GM12878 (cell line): ENCODE results near the gene ADGRA3. TPM values are rescaled to one million over a fixed set of nuclear protein-coding genes. Genes with fewer than 3 reads are reported as not detected.

Experiments
- BACH1 ChIP-seq: fragments of 450-650 bp; IDR thresholded peaks from 2 replicates; pipeline ENCODE4 v1.6.1; 2017; ENCODE audit warnings: mild to moderate bottlenecking, borderline replicate concordance
- BMI1 ChIP-seq: fragments of 450-650 bp; IDR thresholded peaks from 2 replicates; pipeline ENCODE4 v1.6.1; 2016; ENCODE audit warnings: mild to moderate bottlenecking, moderate library complexity, borderline replicate concordance
- CHD4 ChIP-seq: fragments of 200-600 bp; sonication (generic); IDR thresholded peaks from 2 replicates; pipeline ENCODE4 v1.6.1; 2016; ENCODE audit warnings: mild to moderate bottlenecking
- CREM ChIP-seq: IDR thresholded peaks from 2 replicates; pipeline ENCODE4 v1.6.1; 2014; ENCODE audit warnings: antibody characterized with exemption, low read depth
- EGR1 ChIP-seq, 2 experiments: IDR thresholded peaks; 1 replicate in 1 of 2; 2 replicates in 1 of 2; pipeline ENCODE4 v1.6.1; 2011 to 2012; ENCODE audit warnings: low read depth in 2 of 2, low read length in 2 of 2, borderline replicate concordance in 1 of 2, mild to moderate bottlenecking in 1 of 2, moderate library complexity in 1 of 2
- ELK1 ChIP-seq: IDR thresholded peaks from 2 replicates; pipeline ENCODE4 v1.6.1; 2012; ENCODE audit warnings: low read depth, low read length, improper control_type of control experiment
- IRF3 ChIP-seq: fragments of 450-650 bp; IDR thresholded peaks from 2 replicates; pipeline ENCODE4 v1.6.1; 2014; ENCODE audit warnings: mild to moderate bottlenecking
- IRF4 ChIP-seq: IDR thresholded peaks from 2 replicates; pipeline ENCODE4 v1.6.1; 2011; ENCODE audit warnings: low read depth, low read length
- JUND ChIP-seq: IDR thresholded peaks from 2 replicates; pipeline ENCODE4 v1.6.1; 2012; ENCODE audit warnings: low read depth, mild to moderate bottlenecking, low read length, improper control_type of control experiment, moderate library complexity
- KAT2A ChIP-seq: conservative IDR thresholded peaks from 2 replicates; pipeline ENCODE4 v1.6.1; 2011; ENCODE audit warnings: low read depth, low read length; ENCODE audit not compliant: control insufficient read depth
- KDM1A ChIP-seq: fragments of 200-600 bp; sonication (generic); IDR thresholded peaks from 2 replicates; pipeline ENCODE4 v1.6.1; 2016; ENCODE audit warnings: borderline replicate concordance
- KLF5 ChIP-seq: fragments of 450-650 bp; IDR thresholded peaks from 2 replicates; pipeline ENCODE4 v1.6.1; 2014; ENCODE audit warnings: mild to moderate bottlenecking; ENCODE audit not compliant: partially characterized antibody
- LARP7 ChIP-seq: fragments of 450-650 bp; IDR thresholded peaks from 2 replicates; pipeline ENCODE4 v1.6.1; 2017; ENCODE audit warnings: mild to moderate bottlenecking
- NBN ChIP-seq: fragments of 450-650 bp; IDR thresholded peaks from 2 replicates; pipeline ENCODE4 v1.6.1; 2016
- NFIC ChIP-seq: IDR thresholded peaks from 2 replicates; pipeline ENCODE4 v1.6.1; 2012; ENCODE audit warnings: low read depth, mild to moderate bottlenecking, inconsistent platforms, low read length, moderate library complexity
- NRF1 ChIP-seq: conservative IDR thresholded peaks from 2 replicates; pipeline ENCODE4 v1.6.1; 2011; ENCODE audit warnings: mild to moderate bottlenecking, low read depth, low read length, improper control_type of control experiment
- POLR2A ChIP-seq: IDR thresholded peaks from 2 replicates; pipeline ENCODE4 v1.6.1; 2011; ENCODE audit warnings: low read depth, mild to moderate bottlenecking, low read length
- POLR2AphosphoS2 ChIP-seq: IDR thresholded peaks from 2 replicates; pipeline ENCODE4 v1.6.1; 2011; ENCODE audit warnings: low read depth, mild to moderate bottlenecking, low read length, improper control_type of control experiment, moderate library complexity
- RCOR1 ChIP-seq: conservative IDR thresholded peaks from 2 replicates; pipeline ENCODE4 v1.6.1; 2012; ENCODE audit warnings: low read depth, low read length, improper control_type of control experiment
- SKIL ChIP-seq: fragments of 450-650 bp; IDR thresholded peaks from 2 replicates; pipeline ENCODE4 v1.6.1; 2017; ENCODE audit warnings: mild to moderate bottlenecking, low read depth, inconsistent platforms; ENCODE audit not compliant: poor library complexity, severe bottlenecking
- SMC3 ChIP-seq: IDR thresholded peaks from 2 replicates; pipeline ENCODE4 v1.6.1; 2011; ENCODE audit warnings: low read length, improper control_type of control experiment, borderline replicate concordance
- SREBF1 ChIP-seq: IDR thresholded peaks from 2 replicates; pipeline ENCODE4 v1.6.1; 2012; ENCODE audit warnings: mild to moderate bottlenecking, low read length
- STAT3 ChIP-seq: IDR thresholded peaks from 2 replicates; pipeline ENCODE4 v1.6.1; 2011; ENCODE audit warnings: low read depth, low read length, improper control_type of control experiment
- TARDBP ChIP-seq: IDR thresholded peaks from 2 replicates; pipeline ENCODE4 v1.6.1; 2016; ENCODE audit warnings: borderline replicate concordance
- TBL1XR1 ChIP-seq: IDR thresholded peaks from 2 replicates; pipeline ENCODE4 v1.6.1; 2012; ENCODE audit warnings: low read depth, low read length, improper control_type of control experiment
- TCF12 ChIP-seq: IDR thresholded peaks from 2 replicates; pipeline ENCODE4 v1.6.1; 2011; ENCODE audit warnings: low read depth, mild to moderate bottlenecking, low read length
- ZBTB33 ChIP-seq: fragments of 450-650 bp; IDR thresholded peaks from 2 replicates; pipeline ENCODE4 v1.6.1; 2017; ENCODE audit warnings: mild to moderate bottlenecking
- ZNF622 ChIP-seq: fragments of 450-650 bp; IDR thresholded peaks from 2 replicates; pipeline ENCODE4 v1.6.1; 2017; ENCODE audit warnings: mild to moderate bottlenecking, inconsistent platforms
- polyA plus RNA-seq, 11 experiments: library from polyadenylated mRNA; depleted of rRNA in 4 of 11; unstranded in 6 of 11; stranded (reverse) in 5 of 11; fragments of >200 nt; fragmentation: Nextera tagmentation in 4 of 11; fragmentation: Illumina TruSeq in 1 of 11; extraction: Ambion mirVana in 4 of 11; extraction: Trizol in 1 of 11; gene quantifications; 1 replicate in 1 of 11; 2 replicates in 10 of 11; pipeline versions ENCODE4 v1.2.1 to v1.2.3, GENCODE V29; 2011 to 2016; ENCODE audit warnings: inconsistent platforms in 2 of 11, missing spikeins in 2 of 11, low read depth in 1 of 11
- total RNA-seq, 4 experiments: library from RNA; depleted of rRNA in 3 of 4; stranded (reverse); fragments of >200 nt in 3 of 4; fragmentation: Illumina TruSeq in 1 of 4; extraction: Trizol in 1 of 4; gene quantifications; 2 replicates each; pipeline versions ENCODE4 v1.2.1 to v1.2.3, GENCODE V29; 2013 to 2021

The ADGRA3 gene
- total and polyA plus RNA-seq, 10 of the 15 experiments (the other 5 are each of a cell fraction or from before 2014, with no cell fraction given): 0.24 to 66.2 (median 2.5) TPM

DNA sequence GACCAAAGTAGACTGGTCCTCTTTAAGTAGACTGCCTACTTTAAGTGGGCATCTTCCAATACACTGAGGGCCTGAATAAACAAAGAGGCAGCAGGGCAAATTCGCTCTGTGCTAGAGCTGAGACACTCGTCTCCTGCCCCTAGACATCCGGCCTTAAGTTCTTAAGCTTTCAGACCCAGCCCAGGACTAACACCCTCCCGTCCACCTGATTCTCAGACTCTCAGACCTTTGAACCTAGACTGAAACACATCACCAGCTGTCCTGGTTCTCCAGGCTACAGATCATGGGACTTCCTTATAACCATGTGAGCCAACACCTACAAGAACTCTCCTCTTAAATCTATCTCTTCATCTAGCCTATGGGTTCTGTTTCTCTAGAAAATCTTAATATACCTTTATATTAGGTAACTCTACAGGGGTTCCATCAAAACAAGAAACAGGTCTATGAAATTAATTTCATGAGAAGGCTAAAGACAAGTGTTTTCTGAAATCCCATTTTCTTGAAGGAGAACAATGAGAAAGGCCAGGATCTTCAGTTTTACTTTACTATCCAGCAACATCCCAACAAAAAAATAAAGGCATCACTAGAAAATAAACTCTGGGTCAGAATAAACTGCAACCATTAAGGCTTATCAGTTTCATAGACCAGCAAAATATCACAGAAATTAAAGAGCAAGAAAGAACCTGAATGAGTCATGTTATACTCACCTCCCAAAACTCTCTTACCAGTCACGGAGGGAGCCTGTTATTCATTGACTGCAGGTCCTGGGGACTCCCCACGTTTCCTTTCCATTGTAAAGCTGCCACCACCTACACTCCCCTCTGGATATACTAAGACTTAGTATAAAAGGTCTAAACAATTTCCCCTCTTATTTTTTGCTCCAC, 14.8 kb downstream of the ADGRA3 start (continued):
- no peak for TF ChIP-seq JUND
- TF ChIP-seq STAT3: no peak
- TF ChIP-seq CHD4: no peak
- TF ChIP-seq CREM: no peak
- no peak for TF ChIP-seq TARDBP
- no peak for TF ChIP-seq POLR2AphosphoS2
- no peak for TF ChIP-seq NRF1
- TF ChIP-seq ZNF622: no peak
- no peak for TF ChIP-seq KAT2A
- TF ChIP-seq BACH1: no peak; the same call in 1 of the 2 replicates
- TF ChIP-seq POLR2A: no peak
- no peak for TF ChIP-seq SMC3
- no peak for TF ChIP-seq IRF3
- TF ChIP-seq ELK1: no peak
- no peak for TF ChIP-seq LARP7
- 0 out of 2 replicates have a peak, but pooled peaks have one; percentile 55 for TF ChIP-seq NBN
- peak; percentile 35 for TF ChIP-seq SKIL
- no peak for TF ChIP-seq IRF4
- no peak for TF ChIP-seq KLF5
- no peak for TF ChIP-seq TBL1XR1
- no peak for TF ChIP-seq NFIC
- TF ChIP-seq ZBTB33: no peak
- no peak for TF ChIP-seq EGR1 (IDR thresholded peaks at IDR 0.05; ENCODE audit: borderline replicate concordance in 1 of 2, low read depth in 2 of 2, low read length in 2 of 2)
- TF ChIP-seq RCOR1: no peak
- TF ChIP-seq KDM1A: no peak
- peak; percentile 52; the same call in 1 of the 2 replicates for TF ChIP-seq BMI1
- no peak for TF ChIP-seq SREBF1
- TF ChIP-seq TCF12: no peak
